GM19438 (cell line): ENCODE measurements around the gene HDAC1.
"Not testable (repeated sequence)": the region's sequence is repeated elsewhere in the genome, so short reads cannot be mapped to it uniquely, and the experiment has no call there.

ENCODE experiments used
- ATAC-seq: cut with Tn5 transposase; IDR thresholded peaks from one replicate; pipeline ENCODE4 v1.9.1; 2021; ENCODE audit warnings: low read depth; ENCODE audit not compliant: unreplicated experiment

The HDAC1 gene

DNA sequence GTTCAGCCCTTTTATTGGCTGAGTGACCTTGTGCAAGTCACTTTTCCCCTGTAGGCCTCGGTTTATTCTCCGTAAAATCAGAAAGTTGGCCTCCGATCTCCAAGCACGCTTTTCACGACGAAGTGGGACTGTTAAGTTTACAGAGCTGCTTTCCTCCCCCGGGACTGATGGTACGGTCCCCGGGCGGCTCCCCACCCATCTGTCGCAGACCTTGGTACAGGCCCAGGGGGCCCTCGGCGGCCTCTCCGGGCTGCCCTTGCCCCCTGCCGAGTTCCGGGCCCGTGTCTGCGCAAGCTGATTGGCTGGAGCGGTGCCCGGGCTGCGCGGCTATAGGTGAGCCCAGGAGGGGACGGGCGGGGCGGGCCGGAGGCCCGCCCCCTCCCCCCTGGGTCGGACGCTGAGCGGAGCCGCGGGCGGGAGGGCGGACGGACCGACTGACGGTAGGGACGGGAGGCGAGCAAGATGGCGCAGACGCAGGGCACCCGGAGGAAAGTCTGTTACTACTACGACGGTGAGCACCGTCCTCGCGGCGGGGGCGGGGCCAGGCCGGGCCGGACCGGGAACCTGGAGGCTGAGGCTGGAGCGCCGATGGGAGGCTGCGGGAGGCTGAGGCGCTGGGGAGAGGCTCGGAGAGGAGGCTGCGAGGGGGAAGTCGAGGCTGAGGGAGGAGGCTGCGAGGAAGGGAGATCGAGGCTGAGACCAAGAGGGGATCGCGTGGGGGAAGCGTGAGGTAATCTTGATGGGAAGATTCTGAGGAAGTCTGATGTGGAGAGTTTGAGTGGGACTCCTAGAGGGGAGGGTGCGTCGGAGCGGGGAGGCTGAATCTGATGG is at the start of gene HDAC1:
TSS of gene HDAC1 (plus strand) at position 376 of the 831 bp plus-strand sequence. CDS start at position 463, 87 bp downstream.
- ATAC-seq: peak; percentile 92

DNA sequence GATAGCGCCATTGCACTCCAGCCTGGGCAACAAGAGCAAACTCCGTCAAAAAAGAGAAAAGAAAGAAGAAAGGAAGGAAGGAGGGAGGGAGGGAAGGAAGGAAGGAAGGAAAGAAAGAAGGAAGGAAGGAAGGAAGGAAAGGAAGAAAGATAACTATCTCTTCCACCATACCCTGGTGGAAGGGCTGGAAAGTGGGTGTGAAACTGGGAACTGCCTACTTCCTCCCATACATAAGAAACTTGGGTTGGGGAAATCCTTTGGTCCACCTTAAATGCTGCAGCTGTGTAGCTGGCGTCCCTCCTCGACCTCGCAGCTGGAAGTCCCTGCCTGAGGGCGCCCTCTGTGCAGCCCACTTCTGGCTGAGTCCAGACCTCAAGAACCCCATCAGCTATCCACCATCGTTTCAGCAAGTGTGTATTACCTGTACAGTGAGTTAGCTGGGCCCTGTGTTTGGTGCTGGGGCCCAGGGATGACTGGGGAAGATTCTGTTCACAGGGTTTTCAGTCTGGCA is 49.5 kb upstream of the HDAC1 start:
- no peak for ATAC-seq

DNA sequence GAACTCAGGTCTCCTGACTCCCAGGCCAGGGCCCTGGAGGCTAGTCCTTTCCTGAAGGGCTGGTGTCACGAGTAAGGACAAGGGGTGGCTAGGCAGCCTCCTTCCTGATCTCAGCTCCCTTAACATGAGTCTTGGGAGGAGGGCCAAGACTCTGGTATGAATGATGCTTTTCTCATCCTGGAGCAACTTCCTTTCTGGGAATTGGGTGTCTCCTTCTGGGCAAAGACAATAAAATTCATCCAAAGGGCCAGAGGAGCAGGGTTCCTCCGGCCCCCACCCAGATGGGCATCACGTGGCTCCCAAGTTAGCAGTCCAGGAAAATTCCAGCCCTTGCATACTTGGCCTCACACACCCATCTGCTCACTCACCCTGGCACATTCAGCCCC is 45.0 kb upstream of the HDAC1 start, which contains the start of gene FAM167B:
TSS of gene FAM167B (plus strand) at position 335 of the 386 bp plus-strand sequence. CDS start 200 bp downstream, outside the sequence.
- ATAC-seq: no peak

DNA sequence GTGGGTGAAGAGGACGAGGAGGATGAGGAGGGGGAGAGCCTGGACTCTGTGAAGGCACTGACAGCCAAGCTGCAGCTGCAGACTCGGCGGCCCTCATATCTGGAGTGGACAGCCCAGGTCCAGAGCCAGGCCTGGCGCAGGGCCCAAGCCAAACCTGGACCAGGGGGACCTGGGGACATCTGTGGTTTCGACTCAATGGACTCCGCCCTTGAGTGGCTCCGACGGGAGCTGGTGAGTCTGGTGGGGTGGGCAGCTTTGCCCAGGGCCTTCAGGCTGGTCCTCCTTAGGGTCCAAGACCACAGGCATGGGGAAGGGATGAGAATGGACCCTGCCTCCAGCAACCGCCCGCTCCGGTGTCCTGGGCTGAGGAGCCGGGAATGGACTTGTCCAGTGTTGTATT is 44.4 kb upstream of the HDAC1 start:
- ATAC-seq: no peak

DNA sequence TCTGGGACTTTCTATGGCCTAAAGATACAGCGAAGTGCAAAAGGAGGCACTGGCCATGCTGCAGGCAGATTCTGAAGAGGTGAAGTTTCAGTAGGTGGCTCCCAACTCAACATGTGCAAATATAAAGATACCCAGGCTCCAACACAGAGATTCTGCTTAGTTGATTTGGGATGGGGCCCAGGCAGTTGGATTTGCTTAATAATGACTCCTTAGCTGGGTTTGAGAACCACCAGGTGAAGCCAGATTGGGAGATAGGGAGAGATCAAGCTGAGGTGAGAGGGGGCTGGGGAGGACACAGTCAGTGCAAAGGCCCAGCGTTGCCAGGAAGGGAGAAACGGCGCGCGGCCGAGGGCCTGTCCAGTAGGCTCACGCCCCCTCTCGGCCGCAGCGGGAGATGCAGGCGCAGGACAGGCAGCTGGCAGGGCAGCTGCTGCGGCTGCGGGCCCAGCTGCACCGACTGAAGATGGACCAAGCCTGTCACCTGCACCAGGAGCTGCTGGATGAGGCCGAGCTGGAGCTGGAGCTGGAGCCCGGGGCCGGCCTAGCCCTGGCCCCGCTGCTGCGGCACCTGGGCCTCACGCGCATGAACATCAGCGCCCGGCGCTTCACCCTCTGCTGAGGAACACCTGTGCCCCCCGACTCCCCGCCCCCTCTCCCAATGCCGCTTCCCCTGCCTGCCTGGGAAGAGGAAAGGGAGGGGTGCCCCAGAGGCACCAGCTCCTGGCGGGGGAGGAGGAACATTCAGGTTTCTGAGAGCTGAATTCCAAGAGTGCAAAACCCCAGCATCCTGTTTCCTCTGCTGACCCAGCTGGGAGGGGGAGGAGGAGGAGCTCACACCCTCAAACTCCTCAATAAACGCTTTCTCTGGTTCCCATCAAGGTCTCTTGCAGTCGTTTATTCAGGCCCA is 43.6 kb upstream of the HDAC1 start:
- ATAC-seq: no peak

DNA sequence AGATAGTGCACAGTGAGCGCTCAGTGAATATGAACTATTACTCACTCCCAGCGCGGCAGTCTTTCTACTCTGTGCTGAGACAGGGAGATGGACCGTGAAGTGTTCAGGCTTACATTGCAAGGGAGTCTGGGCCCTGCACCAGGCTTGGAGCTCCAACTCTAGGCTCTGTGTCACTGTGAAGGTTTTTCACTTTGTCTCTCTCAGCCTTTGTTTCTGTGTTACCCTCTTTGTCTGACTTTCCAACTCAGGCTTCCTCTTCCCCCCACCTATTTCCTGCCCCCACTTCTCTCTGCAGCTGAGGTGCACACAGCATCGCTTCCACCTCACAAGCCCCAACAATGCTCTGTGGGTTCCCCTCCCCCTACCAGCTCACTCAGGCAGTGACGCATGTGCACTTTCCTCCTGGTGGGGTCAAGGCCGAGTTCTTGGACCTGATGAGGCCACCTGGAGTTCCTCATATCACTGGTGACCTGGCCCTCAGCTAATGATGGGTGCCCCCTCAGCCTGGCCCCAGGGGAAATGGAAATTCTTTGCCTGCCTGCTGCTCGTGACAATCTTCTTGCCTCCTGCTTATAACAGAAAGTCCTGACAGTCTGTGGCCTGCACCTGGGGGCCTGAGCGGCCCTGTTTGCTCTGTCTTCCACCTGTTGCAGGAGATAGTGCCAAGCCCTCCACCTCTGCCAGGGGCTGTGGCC is 41.9 kb upstream of the HDAC1 start:
- ATAC-seq: peak; percentile 53

DNA sequence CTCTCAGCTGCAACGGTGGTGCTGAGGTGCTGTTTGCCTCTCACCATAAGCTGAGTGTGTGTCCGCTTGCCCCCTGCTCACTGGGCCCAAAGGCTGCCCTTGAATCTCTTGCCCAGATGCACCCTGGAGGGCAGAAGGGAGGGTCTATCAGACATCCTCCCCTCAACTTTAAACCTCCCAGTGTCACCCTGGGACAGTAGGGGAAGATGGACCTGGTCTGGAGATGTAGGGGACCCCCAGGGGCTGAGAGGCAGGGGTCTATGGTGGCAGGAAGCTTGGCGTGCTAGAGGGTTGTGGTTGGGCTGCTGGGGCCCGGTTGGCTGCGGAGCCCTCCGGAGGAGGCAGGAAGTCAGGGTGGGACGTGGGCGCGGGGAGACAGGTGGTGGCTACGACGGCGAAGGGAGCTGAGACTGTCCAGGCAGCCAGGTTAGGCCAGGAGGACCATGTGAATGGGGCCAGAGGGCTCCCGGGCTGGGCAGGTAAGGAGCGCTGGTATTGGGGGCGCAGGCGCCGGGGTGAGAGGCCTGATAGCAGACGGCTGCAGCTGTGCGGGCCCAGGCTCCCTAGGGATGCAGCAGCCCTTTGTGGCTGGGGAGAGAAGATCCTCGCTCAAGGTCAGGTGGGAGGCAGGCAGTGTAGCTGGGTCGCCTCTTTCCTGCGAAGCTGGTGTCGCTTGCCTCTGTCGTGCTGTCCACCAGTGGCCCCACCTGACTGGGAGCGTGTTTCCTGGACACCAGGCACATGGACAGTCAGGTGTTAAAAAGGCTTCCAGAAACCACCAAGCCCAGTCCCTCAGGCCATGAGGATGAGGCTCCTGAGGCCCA is 40.8 kb upstream of the HDAC1 start, which contains the start of gene LCK:
TSS of gene LCK (plus strand) at position 373 of the 824 bp plus-strand sequence. CDS start 23,065 bp downstream, outside the sequence.
- no peak for ATAC-seq

DNA sequence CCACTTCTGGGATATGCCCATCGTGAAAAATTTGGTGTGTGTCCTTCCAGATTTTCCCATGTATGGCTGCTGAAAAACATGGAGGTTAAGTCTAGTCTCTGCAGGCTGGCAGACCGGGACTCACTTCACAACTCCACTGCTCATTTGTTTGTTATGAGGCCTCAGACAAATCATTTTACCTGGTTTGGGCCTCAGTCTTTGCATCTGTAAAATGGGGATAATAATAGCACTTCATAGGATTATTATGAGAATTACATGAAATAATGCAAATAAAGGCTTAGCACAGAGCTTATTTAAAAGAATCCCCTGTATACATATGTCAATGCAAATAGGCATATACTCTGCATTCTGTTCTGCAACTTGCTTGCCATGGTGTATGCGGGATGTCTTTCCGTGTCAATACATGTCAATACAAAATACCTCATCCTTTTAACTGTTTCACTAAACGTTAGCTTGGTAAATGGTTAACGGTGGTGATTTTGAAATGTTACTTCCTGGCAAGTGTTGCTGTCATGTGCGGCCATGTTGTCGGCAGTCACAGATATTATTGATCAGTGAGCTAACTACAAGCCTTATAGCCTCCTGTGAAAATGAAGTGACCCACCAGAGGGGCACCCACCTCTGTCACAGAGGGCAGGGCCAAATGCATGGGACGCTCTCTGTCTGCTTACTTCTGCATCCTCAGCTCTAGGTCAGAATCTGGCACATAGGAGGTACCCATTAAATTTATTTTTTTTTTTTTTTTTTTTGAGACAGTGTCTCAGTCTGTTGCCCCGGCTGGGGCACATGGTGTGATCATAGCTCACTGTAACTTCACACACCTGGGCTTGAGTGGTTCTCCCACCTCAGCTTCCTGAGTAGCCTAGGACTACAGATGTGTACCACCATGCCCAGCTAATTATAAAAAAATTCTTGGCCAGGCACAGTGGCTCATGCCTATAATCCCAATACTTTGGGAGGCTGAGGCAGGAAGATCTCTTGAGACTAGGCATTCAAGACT is 36.5 kb upstream of the HDAC1 start:
- no peak for ATAC-seq

DNA sequence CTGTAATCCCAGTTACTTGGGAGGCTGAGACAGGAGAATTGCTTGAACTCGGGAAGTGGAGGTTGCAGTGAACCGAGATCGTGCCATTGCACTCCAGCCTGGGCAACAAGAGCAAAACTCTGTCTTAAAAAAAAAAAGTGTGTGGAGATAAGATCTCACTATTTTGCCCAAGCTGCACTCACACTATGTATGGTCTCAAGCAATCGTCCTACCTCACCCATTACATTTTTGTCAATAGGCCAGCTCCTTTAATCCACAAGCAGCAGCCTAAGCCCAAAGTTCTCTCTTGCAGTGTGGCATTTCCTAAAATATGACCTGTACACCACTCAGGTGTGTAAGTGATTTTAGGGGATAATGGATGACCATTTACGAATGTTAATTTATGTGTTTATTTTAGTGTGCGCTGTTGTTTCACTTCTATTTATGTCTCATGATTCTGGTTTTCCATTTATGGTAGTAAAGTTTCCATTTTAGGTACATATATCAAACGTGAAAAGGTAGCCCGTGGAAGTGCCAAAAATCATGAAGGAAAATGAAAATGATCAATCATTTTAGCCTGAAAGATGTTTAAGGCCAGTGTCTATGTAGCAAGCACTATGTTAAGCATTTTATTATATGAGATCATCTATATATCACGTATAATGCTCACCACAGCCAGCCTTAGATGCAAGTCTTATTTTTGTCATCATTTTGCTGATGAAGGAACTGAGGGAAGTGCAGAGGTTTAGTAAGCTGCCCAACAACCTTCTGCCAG is 35.2 kb upstream of the HDAC1 start:
- ATAC-seq: no peak

DNA sequence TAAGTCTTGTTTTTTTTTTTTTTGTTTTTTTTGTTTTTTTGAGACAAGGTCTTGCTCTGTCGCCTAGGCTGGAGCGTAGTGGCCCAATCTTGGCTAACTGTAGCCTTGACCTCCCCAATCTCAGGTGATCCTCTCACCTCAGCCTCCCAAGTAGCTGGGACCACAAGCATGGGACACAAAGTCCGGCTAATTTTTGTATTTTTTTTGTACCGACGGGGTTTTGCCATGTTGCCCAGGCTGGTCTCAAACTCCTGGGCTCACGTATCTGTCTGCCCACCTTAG is 34.7 kb upstream of the HDAC1 start:
- ATAC-seq: no peak

DNA sequence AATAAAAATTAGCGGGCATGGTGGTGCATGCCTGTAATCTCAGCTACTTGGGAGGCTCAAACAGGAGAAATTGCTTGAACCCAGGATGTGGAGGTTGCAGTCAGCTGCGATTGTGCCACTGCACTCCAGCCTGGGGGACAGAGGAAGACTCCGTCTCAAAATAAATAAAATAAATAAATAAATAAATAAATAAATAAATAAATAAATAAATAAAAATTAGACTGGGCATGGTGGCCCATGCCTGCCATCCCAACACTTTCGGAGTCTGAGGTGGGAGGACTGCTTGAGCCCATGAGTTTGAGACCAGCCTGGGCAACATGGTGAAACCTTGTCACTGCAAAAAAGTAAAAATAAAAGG is 28.7 kb upstream of the HDAC1 start:
- not testable (repeated sequence) for ATAC-seq

DNA sequence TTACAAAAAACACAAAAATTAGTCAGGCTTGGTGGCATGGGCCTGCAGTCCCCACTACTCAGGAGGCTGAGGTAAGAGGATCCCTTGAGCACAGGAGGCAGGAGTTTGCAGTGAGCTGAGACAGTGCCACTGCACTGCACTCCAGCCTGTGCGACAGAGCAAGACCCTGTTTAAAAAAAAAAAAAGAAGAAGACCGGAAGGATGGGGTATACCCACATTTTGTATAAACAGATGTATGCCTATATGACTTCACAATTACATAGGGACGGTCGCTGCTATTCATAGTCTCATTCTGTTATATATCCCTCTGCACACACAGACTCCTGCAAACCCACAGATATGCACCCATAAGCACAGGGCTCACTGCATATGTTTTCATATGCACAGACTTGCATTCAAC is 28.1 kb upstream of the HDAC1 start:
- no peak for ATAC-seq

DNA sequence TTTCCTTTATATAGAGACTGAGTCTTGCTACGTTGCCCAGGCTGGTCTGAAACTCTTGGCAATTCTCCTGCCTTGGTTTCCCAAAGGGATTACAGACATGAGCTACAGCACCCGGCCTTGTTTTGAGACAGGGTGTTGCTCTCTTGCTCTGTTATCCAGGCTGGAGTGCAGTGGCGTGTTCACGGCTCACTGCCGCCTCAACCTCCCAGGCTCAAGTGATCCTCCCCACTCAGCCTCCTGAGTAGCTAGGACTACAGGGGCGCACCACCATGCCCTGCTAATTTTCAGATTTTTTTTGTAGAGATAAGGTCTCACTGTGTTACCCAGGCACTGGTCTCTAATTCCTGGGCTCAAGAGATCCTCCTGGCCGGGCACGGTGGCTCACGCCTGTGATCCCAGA is 26.0 kb upstream of the HDAC1 start:
- no peak for ATAC-seq

DNA sequence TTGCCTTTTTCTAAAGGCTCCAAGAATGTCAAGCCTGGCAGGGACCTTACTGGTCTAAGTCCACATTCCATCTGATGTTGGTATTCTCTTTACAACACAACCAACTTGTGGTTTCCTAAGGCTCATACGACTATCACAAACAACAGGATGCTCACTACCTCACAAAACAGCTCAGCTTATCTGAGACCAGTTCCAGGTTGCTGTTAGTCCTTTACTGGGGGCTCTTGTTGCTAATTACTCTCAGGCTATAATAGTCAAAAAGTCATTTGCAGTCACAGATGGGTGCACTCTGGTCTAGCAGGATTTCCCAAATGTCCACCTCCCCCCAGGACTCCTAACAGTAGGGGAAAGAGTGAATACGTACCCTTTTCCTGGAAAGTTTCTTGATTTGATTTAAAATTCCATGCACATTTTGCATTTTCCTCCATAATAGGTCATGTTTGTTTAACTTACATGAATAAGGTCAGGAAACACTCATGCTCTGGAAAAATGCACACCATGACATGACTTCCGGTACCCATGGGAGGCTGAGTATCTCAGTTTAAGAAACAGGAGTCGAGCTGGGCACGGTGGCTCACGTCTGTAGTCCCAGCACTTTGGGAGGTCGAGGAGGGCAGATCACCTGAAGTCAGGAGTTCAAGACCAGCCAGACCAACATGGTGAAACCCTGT is 24.8 kb upstream of the HDAC1 start:
- ATAC-seq: no peak

DNA sequence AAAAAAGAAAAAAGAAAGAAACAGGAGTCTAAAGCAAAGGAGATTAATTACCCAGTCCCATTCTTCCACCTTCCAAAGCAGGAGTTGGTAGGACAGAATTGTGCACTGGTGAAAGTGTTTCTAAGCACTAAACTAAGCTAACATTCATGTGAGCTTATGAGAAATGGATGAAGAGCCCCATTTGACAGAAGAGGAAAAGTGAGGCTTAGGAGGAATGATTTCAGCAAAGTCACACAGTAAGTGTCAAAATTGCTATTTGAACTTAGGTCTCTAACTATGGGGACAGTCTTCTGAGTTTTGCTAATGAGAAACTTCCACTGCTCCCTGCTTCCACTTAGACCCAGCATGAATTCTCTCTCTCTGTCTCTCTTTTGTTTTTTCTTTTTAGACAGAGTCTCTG is 22.1 kb upstream of the HDAC1 start:
- no peak for ATAC-seq

DNA sequence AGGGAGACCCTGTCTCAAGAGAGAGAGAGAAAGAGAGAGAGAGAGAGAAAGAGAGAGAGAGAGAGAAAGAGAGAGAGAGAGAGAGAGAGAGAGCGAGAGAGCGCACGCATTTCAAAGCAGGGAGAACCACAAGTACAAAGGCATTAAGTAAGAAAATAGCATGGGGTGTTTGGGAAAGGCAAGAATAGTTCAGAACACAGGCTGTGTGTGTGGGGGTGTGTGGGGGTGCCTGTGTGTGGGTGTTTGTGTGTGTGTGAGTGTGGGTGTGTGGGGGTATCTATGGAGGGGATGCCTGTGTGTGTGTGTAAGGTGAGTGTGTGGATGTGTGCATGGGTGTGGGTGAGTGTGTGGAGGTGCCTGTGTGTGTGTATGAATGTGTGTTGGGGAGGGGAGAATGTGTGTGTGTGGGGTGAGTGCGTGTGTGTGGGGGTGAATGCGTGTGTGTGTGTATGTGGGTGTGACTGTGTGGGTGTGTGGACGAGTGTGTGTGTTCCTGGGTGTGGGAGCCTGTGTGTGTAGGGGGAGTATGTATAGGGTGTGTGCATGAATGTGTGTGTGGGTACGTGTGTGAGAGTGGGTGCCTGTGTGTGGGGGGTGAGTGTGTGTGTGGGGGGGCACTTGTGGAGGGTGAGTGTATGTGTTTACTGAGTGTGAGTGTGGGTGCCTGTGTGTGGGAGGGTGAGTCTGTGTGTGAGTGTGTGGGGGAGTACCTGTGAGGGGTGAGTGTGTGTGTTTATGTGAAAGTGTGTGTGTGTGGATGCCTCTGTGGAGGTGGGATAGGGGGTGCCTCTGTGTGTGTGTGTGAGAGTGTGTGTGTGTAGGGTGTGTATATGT is 19.1 kb upstream of the HDAC1 start:
- no peak for ATAC-seq
